ENCODE results near the gene SPRR4. TPM values are rescaled to one million over a fixed set of nuclear protein-coding genes. Genes with fewer than 3 reads are reported as not detected.

SPRR4 gene
- total RNA-seq (2013; cell fraction: nucleolus; rRNA removed), result not detected in 2 replicates
- total RNA-seq (2014; rRNA removed) (not detected in 2 replicates), total RNA-seq (2014; rRNA removed; fragmentation: Illumina TruSeq; extraction: Trizol) (not detected in 2 replicates), total RNA-seq (2021) (not detected in 2 replicates), polyA plus RNA-seq (2011; rRNA removed) (not detected in 2 replicates), polyA plus RNA-seq (2014; fragmentation: Illumina TruSeq; extraction: Trizol) (not detected in 2 replicates), polyA plus RNA-seq (2014; fragmentation: Nextera tagmentation; extraction: Ambion mirVana) (not detected), polyA plus RNA-seq (2014; rRNA removed) (not detected in 2 replicates), polyA plus RNA-seq (2016; fragmentation: Nextera tagmentation; extraction: Ambion mirVana) (not detected), polyA minus RNA-seq (2011; rRNA and poly(A)+ RNA removed) (not detected in 2 replicates), Bru-seq, nascent RNA (not detected), BruChase-seq, experiment 1, labeled RNA remaining after a 6-hour chase (not detected), BruChase-seq, experiment 2, labeled RNA remaining after a 2-hour chase (not detected)
- polyA plus RNA-seq (2011; ENCODE audit: low read depth), result not detected
- polyA plus RNA-seq (2011; cell fraction: cytosol; rRNA removed), result not detected in 2 replicates
- not detected in 2 replicates for polyA plus RNA-seq (2011; cell fraction: nucleus; rRNA removed)
- polyA plus RNA-seq (2012), result not detected in 2 replicates
- polyA minus RNA-seq (2011; cell fraction: cytosol; rRNA and poly(A)+ RNA removed), result not detected in 2 replicates
- polyA minus RNA-seq (2011; cell fraction: nucleus; rRNA and poly(A)+ RNA removed), result not detected in 2 replicates
- long read RNA-seq, experiment 1, result 0 reads
- long read RNA-seq, experiment 2, result 0 reads

GRCh38 chr1:152970495-152970894 is at the start of gene SPRR4:
Gene SPRR4, plus strand, starts transcription at chr1:152970648. Its CDS starts 1,243 bp downstream, at chr1:152971891.
- H3K4me3 ChIP-seq, result no peak within 1 kb of the TSS
- H3K4me2 ChIP-seq (ENCODE audit: control insufficient read depth, insufficient read depth), result no peak within 1 kb of the TSS
- peaks cover 6% of the 10 kb centered on the region; the same call in 1 of the 2 replicates for H3K4me1 ChIP-seq (ENCODE audit: control insufficient read depth, insufficient read depth, low read length)
- FAIRE-seq, result no peak
- no peak for DNase-seq (ENCODE audit: low read depth, low spot score)
- no peak within 1 kb of the TSS for H2AFZ ChIP-seq (ENCODE audit: control insufficient read depth, low read depth, low read length)
- H3K27ac ChIP-seq (ENCODE audit: control insufficient read depth, insufficient read depth), result no peak within 1 kb of the TSS
- no TSS peak for BruUV-seq (replicated peaks)
- no peak for ATAC-seq
- ChIA-PET SMC1A (ENCODE audit: uncharacterized antibody, unreplicated experiment) (interaction anchor here (1.6 kb wide), 1 partner anchor 9 kb away, joined by 5 read pairs; no protein-coding TSS in a partner anchor), POLR2A (no interaction called here), RAD21 (ENCODE audit: unreplicated experiment) (no interaction called here), CTCF (interaction anchor here (1.0 to 1.4 kb wide), 2 partner anchors 10 to 222 kb away, joined by 3 to 4 read pairs; no protein-coding TSS in a partner anchor)
- H3K36me3 ChIP-seq (ENCODE audit: control insufficient read depth in 2 of 2, insufficient read depth in 2 of 2, low read length in 1 of 2), result no peaks in the 10 kb centered on the region
- in situ Hi-C loops (cut with MboI) (no loop called here), intact Hi-C loops (cut with micrococcal nuclease; ENCODE audit: unreplicated experiment) (no loop called here)
- 49% methylated on average over 6 of the region's 6 CpGs for WGBS (ENCODE audit: insufficient coverage, insufficient replicate concordance, low lambda C conversion rate, missing lambda C conversion rate)
- H4K20me1 ChIP-seq (ENCODE audit: control insufficient read depth, insufficient read depth), result no peaks in the 10 kb centered on the region; the same call in 1 of the 2 replicates
- H3K9ac ChIP-seq (ENCODE audit: control insufficient read depth, insufficient read depth, low read length), result no peak within 1 kb of the TSS
- no peak for TF ChIP-seq MXI1 (IDR thresholded peaks at IDR 0.05; ENCODE audit: low read depth, low read length)
- no peak for TF ChIP-seq BCLAF1 (IDR thresholded peaks at IDR 0.05)
- TF ChIP-seq CHD2 (IDR thresholded peaks at IDR 0.05; ENCODE audit: borderline replicate concordance, low read depth, low read length), result no peak
- H3K9me3 ChIP-seq (replicated peaks; ENCODE audit: control insufficient read depth, insufficient read depth, low read length), result no peaks in the 10 kb centered on the region
- H3K27me3 ChIP-seq (replicated peaks in 1 of 2; ENCODE audit: control insufficient read depth in 2 of 2, insufficient read depth in 2 of 2, low read length in 1 of 2), result no peaks in the 10 kb centered on the region
- no peaks in the 10 kb centered on the region for H3K79me2 ChIP-seq (ENCODE audit: control insufficient read depth, insufficient read depth, low read length)

Measured in GM12878 (cell line).